Measurements from ENCODE around the gene SIPA1L2.

SIPA1L2 gene

DNA sequence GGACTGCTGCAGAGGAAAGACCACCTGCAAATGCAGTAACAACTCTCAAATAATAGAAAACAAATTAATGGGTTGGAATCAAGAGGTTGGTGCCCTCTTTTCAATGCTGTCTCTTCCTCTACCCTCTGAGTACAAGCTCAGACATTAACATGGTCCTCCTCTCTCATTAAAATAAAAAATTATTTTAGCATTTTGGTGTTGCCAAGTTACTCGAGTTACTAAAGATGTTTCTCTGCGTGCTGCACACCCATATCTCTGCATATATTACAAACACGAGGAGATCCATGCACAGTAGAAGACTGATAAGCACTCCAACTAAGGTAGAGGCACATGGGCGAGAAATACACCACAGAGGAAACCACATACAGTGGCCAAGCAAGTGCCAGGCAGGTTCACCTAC lies 21.5 kb downstream of the SIPA1L2 start:
- Histone ChIP-seq H3F3A (ENCODE audit: insufficient read depth, low read length) (no peaks in the 10 kb centered on the region), H3K4me2 (ENCODE audit: low read length) (no peak overlapping the region), H3K36me3 (ENCODE audit: insufficient read depth, low read length) (no peaks in the 10 kb centered on the region), H2AFZ (ENCODE audit: low read length) (no peak overlapping the region), H3K9ac (ENCODE audit: low read length) (no peak overlapping the region), H3K4me1 (ENCODE audit: insufficient read depth, low read length, severe bottlenecking) (no peaks in the 10 kb centered on the region), H3K4me3 (ENCODE audit: low read depth, low read length, poor library complexity, severe bottlenecking) (no peak overlapping the region), H3K79me2 (ENCODE audit: insufficient read depth, low read length) (no peaks in the 10 kb centered on the region), H3K9me2 (ENCODE audit: low read depth, low read length) (no peaks in the 10 kb centered on the region), H3K27me3 (ENCODE audit: insufficient read depth, low read length) (no peaks in the 10 kb centered on the region), H4K20me1 (ENCODE audit: insufficient read depth, low read length) (no peaks in the 10 kb centered on the region), H3K9me3 (ENCODE audit: low read length) (no peaks in the 10 kb centered on the region), H3K27ac (ENCODE audit: low read depth, low read length, poor library complexity, severe bottlenecking) (no peak overlapping the region)
- no peak for TF ChIP-seq EZH2 (IDR thresholded peaks at IDR 0.05; ENCODE audit: borderline replicate concordance, low read length)
- TF ChIP-seq, protein P1, sequence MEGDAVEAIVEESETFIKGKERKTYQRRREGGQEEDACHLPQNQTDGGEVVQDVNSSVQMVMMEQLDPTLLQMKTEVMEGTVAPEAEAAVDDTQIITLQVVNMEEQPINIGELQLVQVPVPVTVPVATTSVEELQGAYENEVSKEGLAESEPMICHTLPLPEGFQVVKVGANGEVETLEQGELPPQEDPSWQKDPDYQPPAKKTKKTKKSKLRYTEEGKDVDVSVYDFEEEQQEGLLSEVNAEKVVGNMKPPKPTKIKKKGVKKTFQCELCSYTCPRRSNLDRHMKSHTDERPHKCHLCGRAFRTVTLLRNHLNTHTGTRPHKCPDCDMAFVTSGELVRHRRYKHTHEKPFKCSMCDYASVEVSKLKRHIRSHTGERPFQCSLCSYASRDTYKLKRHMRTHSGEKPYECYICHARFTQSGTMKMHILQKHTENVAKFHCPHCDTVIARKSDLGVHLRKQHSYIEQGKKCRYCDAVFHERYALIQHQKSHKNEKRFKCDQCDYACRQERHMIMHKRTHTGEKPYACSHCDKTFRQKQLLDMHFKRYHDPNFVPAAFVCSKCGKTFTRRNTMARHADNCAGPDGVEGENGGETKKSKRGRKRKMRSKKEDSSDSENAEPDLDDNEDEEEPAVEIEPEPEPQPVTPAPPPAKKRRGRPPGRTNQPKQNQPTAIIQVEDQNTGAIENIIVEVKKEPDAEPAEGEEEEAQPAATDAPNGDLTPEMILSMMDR (IDR thresholded peaks at IDR 0.05; ENCODE audit: low read length) = no peak

DNA sequence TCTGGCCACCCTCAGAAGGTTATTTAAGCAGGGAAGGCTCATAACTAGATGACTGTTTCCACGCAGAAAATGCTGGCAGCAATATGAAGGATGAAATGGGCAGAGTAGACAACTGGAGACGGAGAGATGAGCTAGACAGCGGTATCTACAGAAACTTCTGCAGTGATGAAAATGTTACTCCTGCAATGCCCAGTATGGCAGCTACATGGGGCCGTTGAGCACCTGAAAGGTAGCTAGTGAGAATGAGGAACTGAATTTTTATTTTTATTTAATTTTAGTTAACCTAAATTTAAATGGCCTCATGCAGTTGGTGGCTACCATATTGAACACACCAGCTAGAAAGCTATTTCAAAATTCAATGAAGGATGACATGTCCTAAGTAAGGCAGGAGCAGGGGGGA lies 27.3 kb downstream of the SIPA1L2 start:
- H3K9me3 ChIP-seq (ENCODE audit: low read length) = no peaks in the 10 kb centered on the region
- no peak overlapping the region for H3K4me2 ChIP-seq (ENCODE audit: low read length)
- H3K9ac ChIP-seq (ENCODE audit: low read length) = no peak overlapping the region
- no peaks in the 10 kb centered on the region for H3K36me3 ChIP-seq (ENCODE audit: insufficient read depth, low read length)
- no peaks in the 10 kb centered on the region for H3K27me3 ChIP-seq (ENCODE audit: insufficient read depth, low read length)
- H3K4me1 ChIP-seq (ENCODE audit: insufficient read depth, low read length, severe bottlenecking) = no peaks in the 10 kb centered on the region
- TF ChIP-seq, protein P1 (IDR thresholded peaks at IDR 0.05; ENCODE audit: low read length) = no peak
- TF ChIP-seq EZH2 (IDR thresholded peaks at IDR 0.05; ENCODE audit: borderline replicate concordance, low read length) = no peak
- no peak overlapping the region for H3K27ac ChIP-seq (ENCODE audit: low read depth, low read length, poor library complexity, severe bottlenecking)
- no peak overlapping the region for H2AFZ ChIP-seq (ENCODE audit: low read length)
- H4K20me1 ChIP-seq (ENCODE audit: insufficient read depth, low read length) = no peaks in the 10 kb centered on the region
- H3K4me3 ChIP-seq (ENCODE audit: low read depth, low read length, poor library complexity, severe bottlenecking) = no peak overlapping the region
- no peaks in the 10 kb centered on the region for H3F3A ChIP-seq (ENCODE audit: insufficient read depth, low read length)
- H3K9me2 ChIP-seq (ENCODE audit: low read depth, low read length) = no peaks in the 10 kb centered on the region
- H3K79me2 ChIP-seq (ENCODE audit: insufficient read depth, low read length) = no peaks in the 10 kb centered on the region

DNA sequence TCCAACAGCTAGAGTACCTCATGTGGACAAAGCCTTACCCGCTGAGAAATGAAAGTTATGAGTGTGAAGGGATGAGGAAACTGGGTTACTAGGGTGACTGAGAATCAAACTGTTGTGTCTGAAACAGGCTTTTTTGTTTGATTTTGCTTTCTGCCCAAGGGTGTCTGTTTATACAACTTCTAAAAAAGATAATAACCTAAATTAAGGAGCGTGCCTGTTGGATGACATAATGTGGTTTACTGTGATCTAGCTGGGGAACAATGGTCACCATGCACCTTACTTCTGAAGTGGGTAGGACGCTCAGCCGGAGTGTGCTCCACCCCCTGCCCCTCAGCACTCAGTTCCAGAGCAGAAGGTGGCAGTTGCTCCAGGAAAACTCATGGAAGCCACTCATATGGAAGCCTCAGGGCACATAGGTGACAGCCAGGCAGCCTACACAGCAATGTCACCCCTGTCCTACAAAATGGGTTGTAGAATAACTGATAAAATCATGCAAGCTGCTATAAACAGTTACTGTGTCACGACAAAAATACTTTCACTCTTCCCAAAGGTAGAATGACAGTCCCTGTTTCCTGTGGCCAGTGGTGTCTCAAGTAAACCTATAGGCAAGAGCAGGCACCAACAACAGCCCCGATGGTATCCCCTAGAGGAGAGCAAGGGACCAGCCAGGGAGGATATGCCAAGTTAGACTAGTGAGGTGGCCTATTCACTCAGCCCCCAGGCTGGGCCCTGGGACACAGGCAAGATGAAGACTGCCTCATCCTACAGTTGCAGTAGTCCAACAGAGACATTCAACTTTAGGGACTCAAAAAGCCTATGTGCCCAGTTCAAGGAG lies 29.3 kb downstream of the SIPA1L2 start:
- H3K4me2 ChIP-seq (ENCODE audit: low read length) = no peak overlapping the region

More for the DNA sequence above, 29.3 kb downstream of the SIPA1L2 start:
- Histone ChIP-seq H3K36me3 (ENCODE audit: insufficient read depth, low read length) (no peaks in the 10 kb centered on the region), H3K79me2 (ENCODE audit: insufficient read depth, low read length) (no peaks in the 10 kb centered on the region), H4K20me1 (ENCODE audit: insufficient read depth, low read length) (no peaks in the 10 kb centered on the region), H3K9me2 (ENCODE audit: low read depth, low read length) (no peaks in the 10 kb centered on the region), H3F3A (ENCODE audit: insufficient read depth, low read length) (no peaks in the 10 kb centered on the region), H3K9ac (ENCODE audit: low read length) (no peak overlapping the region), H3K4me1 (ENCODE audit: insufficient read depth, low read length, severe bottlenecking) (no peaks in the 10 kb centered on the region), H3K27ac (ENCODE audit: low read depth, low read length, poor library complexity, severe bottlenecking) (no peak overlapping the region), H3K27me3 (ENCODE audit: insufficient read depth, low read length) (no peaks in the 10 kb centered on the region), H3K9me3 (ENCODE audit: low read length) (no peaks in the 10 kb centered on the region), H2AFZ (ENCODE audit: low read length) (no peak overlapping the region), H3K4me3 (ENCODE audit: low read depth, low read length, poor library complexity, severe bottlenecking) (no peak overlapping the region)
- TF ChIP-seq, protein P1 (IDR thresholded peaks at IDR 0.05; ENCODE audit: low read length) = no peak
- TF ChIP-seq EZH2 (IDR thresholded peaks at IDR 0.05; ENCODE audit: borderline replicate concordance, low read length) = no peak

Measured in OCI-LY1 (cell line).